HG02885 (cell line): ENCODE results near the gene PANX2.
"Not testable (repeated sequence)": the region's sequence is repeated elsewhere in the genome, so short reads cannot be mapped to it uniquely, and the experiment has no call there.

Experiments used
- ATAC-seq: cut with Tn5 transposase; IDR thresholded peaks from one replicate; pipeline ENCODE4 v1.9.1; 2021; ENCODE audit warnings: mild to moderate bottlenecking; ENCODE audit not compliant: unreplicated experiment, poor library complexity

PANX2 gene, protein sequence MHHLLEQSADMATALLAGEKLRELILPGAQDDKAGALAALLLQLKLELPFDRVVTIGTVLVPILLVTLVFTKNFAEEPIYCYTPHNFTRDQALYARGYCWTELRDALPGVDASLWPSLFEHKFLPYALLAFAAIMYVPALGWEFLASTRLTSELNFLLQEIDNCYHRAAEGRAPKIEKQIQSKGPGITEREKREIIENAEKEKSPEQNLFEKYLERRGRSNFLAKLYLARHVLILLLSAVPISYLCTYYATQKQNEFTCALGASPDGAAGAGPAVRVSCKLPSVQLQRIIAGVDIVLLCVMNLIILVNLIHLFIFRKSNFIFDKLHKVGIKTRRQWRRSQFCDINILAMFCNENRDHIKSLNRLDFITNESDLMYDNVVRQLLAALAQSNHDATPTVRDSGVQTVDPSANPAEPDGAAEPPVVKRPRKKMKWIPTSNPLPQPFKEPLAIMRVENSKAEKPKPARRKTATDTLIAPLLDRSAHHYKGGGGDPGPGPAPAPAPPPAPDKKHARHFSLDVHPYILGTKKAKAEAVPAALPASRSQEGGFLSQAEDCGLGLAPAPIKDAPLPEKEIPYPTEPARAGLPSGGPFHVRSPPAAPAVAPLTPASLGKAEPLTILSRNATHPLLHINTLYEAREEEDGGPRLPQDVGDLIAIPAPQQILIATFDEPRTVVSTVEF

DNA sequence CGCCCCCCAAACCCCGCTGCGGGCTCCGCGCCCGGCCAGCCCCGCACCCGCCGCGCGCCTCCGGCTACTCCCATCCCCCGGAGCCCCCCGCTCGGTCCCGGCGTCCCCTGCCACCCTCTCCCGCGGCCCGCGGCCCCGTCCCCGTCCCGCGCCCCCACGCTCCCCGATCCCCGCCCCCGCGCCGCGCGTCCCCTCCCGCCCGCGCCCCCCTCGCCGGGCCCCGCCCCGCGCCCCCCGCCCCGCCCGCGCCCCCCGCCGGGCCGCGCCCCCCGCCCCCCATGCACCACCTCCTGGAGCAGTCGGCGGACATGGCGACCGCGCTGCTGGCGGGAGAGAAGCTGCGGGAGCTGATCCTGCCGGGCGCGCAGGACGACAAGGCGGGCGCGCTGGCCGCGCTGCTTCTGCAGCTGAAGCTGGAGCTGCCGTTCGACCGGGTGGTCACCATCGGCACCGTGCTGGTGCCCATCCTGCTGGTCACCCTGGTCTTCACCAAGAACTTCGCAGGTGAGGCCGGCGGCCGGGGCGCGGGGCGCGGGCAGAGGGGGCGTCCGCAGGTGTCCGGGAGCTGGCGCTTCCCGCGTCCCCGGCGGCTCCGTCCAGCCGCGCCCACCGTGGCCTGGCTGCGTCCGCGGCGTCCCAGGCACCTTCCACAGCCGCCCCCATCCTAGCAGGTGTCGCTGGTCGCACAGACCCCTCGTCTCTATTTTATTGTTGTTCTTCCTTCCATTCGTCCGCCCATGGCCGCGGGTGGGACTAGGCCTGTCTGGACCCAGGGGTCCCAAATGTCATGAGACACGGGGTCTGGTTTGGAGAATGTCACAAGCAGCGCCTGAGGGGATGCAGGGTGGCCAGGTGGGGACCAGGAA is at the start of gene PANX2:
Gene PANX2 (plus strand): TSS at position 279 of the 866 bp plus-strand sequence. CDS start 0 bp downstream, at position 279.
- no peak for ATAC-seq

DNA sequence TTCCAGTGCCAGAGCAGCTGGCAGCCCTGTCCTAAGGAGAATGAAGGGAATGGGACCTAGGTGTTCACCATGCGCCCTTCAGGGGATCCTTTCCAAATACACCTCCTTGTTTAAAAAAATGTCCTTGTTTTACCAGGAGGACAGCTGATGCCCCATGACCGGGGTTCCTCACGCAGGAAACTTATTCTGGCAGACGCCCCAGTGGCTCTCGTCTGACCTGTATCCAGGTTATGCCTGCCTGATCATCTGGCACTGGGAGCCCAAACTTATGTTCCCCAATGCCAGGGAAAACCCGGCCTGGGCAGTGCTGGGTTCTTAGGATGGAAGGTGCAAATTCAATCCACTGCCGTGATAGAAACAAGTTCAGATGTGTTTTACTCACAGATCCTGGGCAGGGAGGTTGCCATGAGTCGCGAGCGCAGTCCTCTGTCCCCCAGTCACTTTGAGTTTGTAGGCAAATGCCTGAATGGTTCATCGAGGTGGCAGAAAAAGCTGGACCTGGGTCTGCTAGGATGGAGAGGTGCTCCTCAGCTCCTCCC is 49.3 kb upstream of the PANX2 start:
- ATAC-seq, result no peak

- ATAC-seq, result no peak
Observed at GRCh38 chr22:50123119-50123518, 47.4 kb upstream of the PANX2 start.

DNA sequence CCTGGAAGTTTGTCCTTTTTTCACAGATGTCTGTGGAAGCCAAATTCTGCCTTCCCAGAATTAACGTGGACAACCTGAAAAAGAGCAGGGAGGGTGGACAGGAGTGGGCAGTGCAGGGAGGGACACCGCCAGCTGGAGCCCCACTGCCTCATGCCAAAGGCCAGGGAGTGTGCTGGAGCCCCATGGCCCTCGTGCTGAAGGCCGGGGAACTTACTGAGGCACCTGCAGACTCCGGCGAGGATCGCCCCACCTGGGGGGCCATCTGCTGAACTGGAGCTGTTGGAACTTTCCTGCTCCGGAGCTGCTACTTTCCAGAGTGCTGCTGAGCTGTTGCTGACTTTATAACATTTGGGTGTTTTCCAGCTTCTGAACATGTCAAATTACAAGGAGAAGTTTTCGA is 45.5 kb upstream of the PANX2 start:
- ATAC-seq, result no peak

- no peak for ATAC-seq
Observed at GRCh38 chr22:50129121-50129736, 41.3 kb upstream of the PANX2 start.

- no peak for ATAC-seq
Observed at GRCh38 chr22:50131894-50132293, 38.6 kb upstream of the PANX2 start.

- ATAC-seq, result no peak
Observed at GRCh38 chr22:50134481-50134880, 36.0 kb upstream of the PANX2 start.

DNA sequence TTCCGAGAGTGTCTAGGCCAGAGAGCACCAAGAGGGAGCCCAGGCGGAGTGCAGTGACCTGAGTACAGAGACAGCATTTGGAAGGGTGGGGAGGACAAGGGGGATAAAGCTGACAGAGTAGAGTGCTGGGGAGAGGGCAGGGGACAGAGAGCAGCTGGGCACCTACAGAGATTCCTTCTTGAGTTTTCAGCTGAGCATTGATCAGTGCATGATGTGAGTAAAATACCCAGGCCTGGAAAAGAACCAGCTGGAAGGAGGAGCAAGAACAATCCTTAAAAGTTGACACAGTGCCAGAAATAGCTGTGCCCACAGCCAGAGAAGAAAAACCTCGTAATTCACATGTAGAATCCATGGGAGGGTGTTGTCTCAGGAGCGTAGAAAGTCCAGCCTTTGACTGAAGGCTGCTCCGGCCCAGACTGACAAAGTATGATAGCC is 33.9 kb upstream of the PANX2 start:
- ATAC-seq, result no peak

DNA sequence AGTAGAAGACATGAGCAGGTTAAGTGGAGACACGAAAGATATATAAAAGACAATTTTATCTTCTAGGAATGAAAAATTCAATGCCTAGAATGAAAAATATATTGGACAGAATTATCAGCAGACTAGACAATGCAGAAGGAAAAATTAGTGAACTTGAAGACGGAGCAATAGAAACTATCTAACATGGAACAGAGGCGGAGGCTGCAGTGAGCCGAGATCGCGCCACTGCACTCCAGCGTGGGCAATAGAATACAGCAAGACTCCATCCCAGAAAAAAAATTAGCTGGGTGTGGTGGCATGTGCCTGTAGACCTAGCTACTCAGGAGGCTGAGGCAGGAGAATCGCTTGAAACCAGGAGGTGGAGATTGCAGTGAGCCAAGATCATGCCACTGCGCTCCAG is 33.3 kb upstream of the PANX2 start:
- not testable (repeated sequence) for ATAC-seq

DNA sequence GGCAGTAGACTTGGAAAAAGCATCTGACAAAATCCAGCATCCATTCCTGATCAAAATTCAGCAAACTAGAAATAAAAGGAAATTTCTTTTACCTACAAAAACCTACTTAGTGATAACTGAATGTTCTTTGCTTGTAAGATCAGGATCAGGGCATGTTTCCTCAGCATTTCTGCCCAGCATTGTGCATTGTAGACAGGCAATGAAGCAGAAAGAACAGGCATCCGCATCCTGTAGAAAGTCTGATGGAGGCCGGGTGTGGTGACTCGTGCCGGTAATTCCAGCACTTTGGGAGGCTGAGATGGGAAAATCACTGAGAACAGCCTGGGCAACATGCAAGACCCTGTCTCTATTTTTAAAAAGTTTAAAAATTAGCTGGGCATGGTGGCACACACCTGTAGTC is 32.5 kb upstream of the PANX2 start:
- ATAC-seq, result no peak

GRCh38 chr22:50138988-50139387 is 31.5 kb upstream of the PANX2 start:
- ATAC-seq, result no peak

DNA sequence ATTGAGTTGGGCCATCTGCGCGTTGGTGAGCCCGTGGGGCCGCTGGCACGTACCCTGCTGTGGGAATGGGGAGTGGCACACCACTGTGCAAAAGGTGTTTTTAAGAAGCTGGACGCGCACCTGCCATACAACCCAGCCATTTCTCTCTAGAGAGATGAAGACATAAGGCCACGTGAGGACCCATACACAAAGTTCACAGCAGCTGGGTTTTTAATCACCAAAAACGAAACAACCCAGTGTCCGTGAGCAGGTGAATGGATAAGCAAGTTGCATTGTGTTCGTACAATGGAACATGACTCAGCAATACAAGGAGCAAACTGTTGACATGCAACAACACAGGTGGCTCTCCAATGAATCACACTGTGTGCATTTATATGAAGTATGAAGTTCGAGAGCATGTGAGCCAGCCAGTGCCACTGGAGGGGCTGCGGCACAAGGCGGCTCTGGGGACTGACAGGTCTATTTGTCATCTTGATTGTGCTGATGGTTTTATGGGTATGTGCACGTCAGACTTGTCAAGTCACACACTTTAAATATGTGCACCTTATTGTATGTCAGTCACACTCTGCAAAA is 30.6 kb upstream of the PANX2 start:
- ATAC-seq, result no peak

DNA sequence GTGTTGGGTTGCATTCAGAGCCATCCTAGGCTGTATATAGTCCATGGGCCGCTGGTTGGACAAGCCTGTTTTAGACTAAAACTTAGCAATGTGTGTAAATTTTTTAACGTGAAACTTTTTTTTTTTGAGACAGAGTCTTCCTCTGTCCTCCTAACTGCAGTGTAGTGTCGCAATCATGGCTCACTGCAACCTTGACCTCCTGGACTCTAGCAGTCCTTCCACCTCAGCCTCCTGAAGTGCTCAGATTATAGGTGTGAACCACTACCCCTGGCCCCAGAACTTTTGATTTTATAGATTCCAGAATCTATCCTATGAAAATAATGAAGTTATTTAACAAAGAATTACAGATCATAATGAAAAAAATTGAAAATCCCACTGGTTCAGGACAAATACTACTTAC is 29.9 kb upstream of the PANX2 start:
- ATAC-seq, result no peak

GRCh38 chr22:50141462-50141861 is 29.1 kb upstream of the PANX2 start:
- ATAC-seq, result no peak

- ATAC-seq, result no peak
Observed at GRCh38 chr22:50141891-50142363, 28.6 kb upstream of the PANX2 start.

GRCh38 chr22:50143096-50143495 is 27.4 kb upstream of the PANX2 start:
- ATAC-seq, result no peak

DNA sequence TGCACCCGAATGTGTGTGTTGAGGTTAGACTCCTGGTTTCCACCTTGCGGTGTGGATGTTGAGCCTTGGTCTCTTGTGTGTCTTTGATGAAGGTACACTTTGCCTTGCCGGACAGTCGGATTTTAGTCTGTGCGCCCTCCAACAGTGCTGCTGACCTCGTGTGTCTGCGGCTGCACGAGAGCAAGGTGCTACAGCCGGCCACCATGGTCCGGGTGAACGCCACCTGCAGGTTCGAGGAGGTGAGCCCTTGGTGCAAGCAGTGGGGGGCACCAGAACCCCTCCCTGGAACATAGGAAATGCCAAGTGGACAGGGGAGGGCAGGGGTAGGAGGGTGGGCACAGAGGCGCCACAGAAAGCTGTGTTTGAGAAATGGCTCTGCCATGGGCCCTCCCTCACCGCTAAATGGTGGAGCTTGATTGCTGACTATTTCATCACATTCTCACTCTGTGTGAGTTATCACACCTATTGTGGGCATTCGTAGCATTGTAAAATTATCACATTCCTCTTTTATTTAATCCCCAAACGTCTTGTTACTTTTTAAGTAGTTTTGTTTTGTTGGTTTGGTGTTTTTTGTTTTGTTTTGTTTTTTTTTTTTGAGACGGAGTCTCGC is 26.4 kb upstream of the PANX2 start:
- ATAC-seq, result no peak

DNA sequence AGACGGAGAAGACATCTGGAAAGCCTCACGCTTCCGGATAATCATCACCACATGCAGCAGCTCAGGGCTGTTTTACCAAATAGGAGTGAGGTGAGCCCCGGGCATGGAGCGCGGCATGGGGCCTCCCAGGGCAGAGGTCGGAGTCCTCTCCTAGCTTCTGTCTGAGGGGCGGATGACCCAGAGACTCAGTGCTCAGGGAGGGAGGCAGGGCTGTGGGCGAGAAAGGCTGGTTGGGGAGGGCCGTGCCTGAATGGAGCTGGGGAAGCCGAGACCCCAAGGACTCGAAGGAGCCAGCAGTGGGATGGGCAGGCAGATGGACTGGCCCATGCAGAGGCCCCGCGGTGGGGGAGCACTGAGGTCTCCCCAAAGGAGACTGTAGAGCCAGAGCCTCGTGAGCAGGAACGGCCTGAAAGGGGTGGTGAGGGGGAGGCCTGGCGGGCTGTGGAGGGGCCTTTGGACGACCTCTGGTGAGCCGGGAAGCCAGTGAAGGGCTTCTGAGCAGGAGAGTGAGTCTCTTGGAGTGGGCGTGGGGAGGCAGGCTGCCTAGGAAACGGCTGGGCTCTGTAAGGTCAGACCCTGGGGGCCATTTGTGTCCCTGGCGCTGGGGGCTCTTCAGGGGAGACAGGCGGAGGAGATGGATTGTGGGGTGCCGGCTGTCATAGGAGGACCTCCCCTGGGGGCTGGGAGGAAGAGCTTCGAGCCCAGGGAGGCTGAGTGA is 24.7 kb upstream of the PANX2 start:
- ATAC-seq, result no peak
